ENCODE results near the gene CR1. TPM values are rescaled to one million over a fixed set of nuclear protein-coding genes. Genes with fewer than 3 reads are reported as not detected.
"Not testable (repeated sequence)": the region's sequence is repeated elsewhere in the genome, so short reads cannot be mapped to it uniquely, and the experiment has no call there.

Gene CR1
- total and polyA plus RNA-seq, 8 donors = 0.39 to 37.4 (median 0.79) TPM

- intact Hi-C loops (cut with DNase I) = no loop called here
- Histone ChIP-seq H3K9me3 (no peaks in the 10 kb centered on the region), H3K4me1 (peaks cover 0 to 10% of the 10 kb centered on the region in 2 donors), H3K27me3 (peaks cover 20 to 47% of the 10 kb centered on the region in 2 donors), H3K4me3 (no peak overlapping the region), H3K36me3 (no peaks in the 10 kb centered on the region), H3K27ac (no peak overlapping the region)
- no peak for TF ChIP-seq CTCF (IDR thresholded peaks at IDR 0.05)
- no peak for DNase-seq
- no peak for ATAC-seq
These were observed 2.7 kb upstream of the CR1 start for GRCh38 chr1:207493212-207493611.

- Histone ChIP-seq H3K36me3 (no peaks in the 10 kb centered on the region), H3K4me1 (peaks cover 0 to 14% of the 10 kb centered on the region in 2 donors), H3K4me3 (no peak overlapping the region), H3K27ac (no peak overlapping the region), H3K27me3 (peaks cover 20 to 51% of the 10 kb centered on the region in 2 donors), H3K9me3 (no peaks in the 10 kb centered on the region)
- no peak for TF ChIP-seq CTCF (IDR thresholded peaks at IDR 0.05)
- intact Hi-C loops (cut with DNase I) = no loop called here
- no peak for ATAC-seq
- no peak for DNase-seq
These were observed 1.8 kb upstream of the CR1 start for GRCh38 chr1:207494171-207494570.

GRCh38 chr1:207495281-207495680, 676 bp upstream of the CR1 start:
- ATAC-seq = not testable (repeated sequence)
- H3K4me3 ChIP-seq = peak overlapping the region in 1 of 2 donors; percentile 53

GRCh38 chr1:207497941-207498340, 2.0 kb downstream of the CR1 start:
- DNase-seq (no peak), ATAC-seq (peak; percentile 20)
- TF ChIP-seq CTCF (IDR thresholded peaks at IDR 0.05) = no peak
- Histone ChIP-seq H3K27ac (peak overlapping the region in 1 of 2 donors; percentile 92), H3K27me3 (peaks cover 26 to 72% of the 10 kb centered on the region in 2 donors), H3K36me3 (no peaks in the 10 kb centered on the region), H3K9me3 (no peaks in the 10 kb centered on the region), H3K4me3 (peak overlapping the region in 1 of 2 donors; percentile 53), H3K4me1 (peaks cover 0 to 17% of the 10 kb centered on the region in 2 donors)
- intact Hi-C loops (cut with DNase I) = no loop called here

More at GRCh38 chr1:207495281-207495680, 676 bp upstream of the CR1 start:
- DNase-seq; intact Hi-C loops (cut with DNase I); H3K9me3 ChIP-seq; H3K36me3 ChIP-seq: not testable (repeated sequence)
- H3K27ac ChIP-seq = peak overlapping the region in 1 of 2 donors; percentile 92
- peaks cover 24 to 53% of the 10 kb centered on the region in 2 donors for H3K27me3 ChIP-seq
- peaks cover 0 to 17% of the 10 kb centered on the region in 2 donors for H3K4me1 ChIP-seq

GRCh38 chr1:207499573-207499972, 3.6 kb downstream of the CR1 start:
- H3K4me1 ChIP-seq = peaks cover 0 to 17% of the 10 kb centered on the region in 2 donors
- H3K27me3 ChIP-seq = peaks cover 26 to 57% of the 10 kb centered on the region in 2 donors
- peak in 3 of 4 donors; percentile 48 to 77 (median 54) for DNase-seq
- intact Hi-C loops (cut with DNase I) = no loop called here
- ATAC-seq = peak; percentile 88
- H3K27ac ChIP-seq = no peak overlapping the region
- no peaks in the 10 kb centered on the region for H3K9me3 ChIP-seq
- H3K36me3 ChIP-seq = no peaks in the 10 kb centered on the region
- peak; percentile 47 to 63 for TF ChIP-seq CTCF (IDR thresholded peaks at IDR 0.05)
- H3K4me3 ChIP-seq = no peak overlapping the region

GRCh38 chr1:207500306-207500705, 4.3 kb downstream of the CR1 start:
- peaks cover 26 to 53% of the 10 kb centered on the region in 2 donors for H3K27me3 ChIP-seq
- H3K27ac ChIP-seq = no peak overlapping the region

More at GRCh38 chr1:207500306-207500705, 4.3 kb downstream of the CR1 start:
- Histone ChIP-seq H3K4me3 (no peak overlapping the region), H3K4me1 (peaks cover 0 to 17% of the 10 kb centered on the region in 2 donors), H3K36me3 (no peaks in the 10 kb centered on the region), H3K9me3 (no peaks in the 10 kb centered on the region)
- intact Hi-C loops (cut with DNase I) = no loop called here
- TF ChIP-seq CTCF (IDR thresholded peaks at IDR 0.05) = no peak
- DNase-seq (no peak), ATAC-seq (no peak)

All from left lung (tissue), 10 donors.